Activated CD4-positive, alpha-beta T cell treated with anti-CD3 and anti-CD28 coated beads, Interleukin-2, amount 50 U/mL, for 16 hours (primary cell): Measurements from ENCODE around the gene TP53BP2.
"Not testable (repeated sequence)": the region's sequence is repeated elsewhere in the genome, so short reads cannot be mapped to it uniquely, and the experiment has no call there.

Experiments
- DNase-seq: peaks from one replicate; pipeline ENCODE4 v3.0.0-alpha.2; 2020

Gene TP53BP2

GRCh38 chr1:223849352-223850254, 3.9 kb upstream of the TP53BP2 start:
- DNase-seq, result no peak

- no peak for DNase-seq
Observed at GRCh38 chr1:223848536-223848935, 2.8 kb upstream of the TP53BP2 start.

GRCh38 chr1:223847781-223848345, 2.1 kb upstream of the TP53BP2 start:
- DNase-seq, result no peak

- DNase-seq, result peak; percentile 50
Observed at GRCh38 chr1:223845037-223845809, 524 bp downstream of the TP53BP2 start.

GRCh38 chr1:223844787-223845036, 1.0 kb downstream of the TP53BP2 start:
- DNase-seq, result peak; percentile 83

DNA sequence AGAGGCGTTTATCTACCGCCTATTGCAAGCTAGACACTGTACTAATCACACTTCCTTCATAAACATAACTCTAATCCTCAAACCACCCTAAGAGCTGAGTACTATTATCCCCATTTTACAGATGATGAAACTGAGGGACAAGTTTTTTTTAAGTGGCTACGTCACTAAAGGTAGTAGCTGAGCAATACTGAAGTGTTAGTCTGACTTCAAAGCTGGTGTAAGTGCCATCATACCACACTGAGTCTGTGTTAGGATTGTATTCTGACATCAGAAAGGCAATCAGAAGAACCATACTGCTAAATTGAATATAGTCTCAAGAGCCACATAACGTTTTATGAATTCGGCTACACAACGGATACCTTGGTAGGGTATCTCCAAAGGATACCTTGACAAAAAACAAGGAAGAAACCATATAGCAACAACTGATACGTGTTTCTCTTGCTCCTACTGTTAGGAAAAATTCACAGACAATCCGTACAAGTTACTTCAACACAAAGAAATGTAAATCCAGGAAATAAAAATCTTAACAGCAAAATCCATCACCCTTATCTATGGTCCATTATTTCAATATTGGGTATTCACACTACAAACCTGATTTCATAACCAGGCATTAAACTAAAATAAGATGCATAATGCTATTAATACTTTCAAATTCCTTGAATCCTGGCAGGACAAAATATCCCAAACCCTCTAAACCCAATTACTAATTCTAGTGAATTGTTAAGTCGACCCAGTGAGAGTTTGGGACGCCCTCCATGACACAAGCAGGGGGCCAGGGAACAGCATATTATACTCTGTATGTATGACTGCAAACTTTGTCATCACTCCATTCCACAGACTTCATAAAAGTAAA, 1.6 kb downstream of the TP53BP2 start:
- DNase-seq, result peak; percentile 67

DNA sequence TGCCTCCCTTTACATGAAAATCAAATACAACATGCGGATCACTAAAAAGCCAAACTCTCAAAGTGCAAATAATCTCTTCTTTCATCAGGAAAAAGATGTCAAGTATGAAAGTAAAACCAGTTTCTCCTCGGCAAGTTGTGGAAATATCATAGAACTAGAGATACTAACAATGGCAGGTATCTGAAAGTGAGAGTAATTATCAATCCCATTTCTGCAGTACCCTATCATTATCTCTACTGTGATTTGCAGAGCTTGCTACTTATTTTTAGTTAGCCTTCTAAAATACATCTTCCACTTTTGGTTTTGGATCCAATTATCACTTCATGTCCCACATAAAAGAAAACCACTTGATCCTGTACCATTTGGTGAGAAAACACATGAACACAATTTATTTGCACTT, 3.0 kb downstream of the TP53BP2 start:
- no peak for DNase-seq

DNA sequence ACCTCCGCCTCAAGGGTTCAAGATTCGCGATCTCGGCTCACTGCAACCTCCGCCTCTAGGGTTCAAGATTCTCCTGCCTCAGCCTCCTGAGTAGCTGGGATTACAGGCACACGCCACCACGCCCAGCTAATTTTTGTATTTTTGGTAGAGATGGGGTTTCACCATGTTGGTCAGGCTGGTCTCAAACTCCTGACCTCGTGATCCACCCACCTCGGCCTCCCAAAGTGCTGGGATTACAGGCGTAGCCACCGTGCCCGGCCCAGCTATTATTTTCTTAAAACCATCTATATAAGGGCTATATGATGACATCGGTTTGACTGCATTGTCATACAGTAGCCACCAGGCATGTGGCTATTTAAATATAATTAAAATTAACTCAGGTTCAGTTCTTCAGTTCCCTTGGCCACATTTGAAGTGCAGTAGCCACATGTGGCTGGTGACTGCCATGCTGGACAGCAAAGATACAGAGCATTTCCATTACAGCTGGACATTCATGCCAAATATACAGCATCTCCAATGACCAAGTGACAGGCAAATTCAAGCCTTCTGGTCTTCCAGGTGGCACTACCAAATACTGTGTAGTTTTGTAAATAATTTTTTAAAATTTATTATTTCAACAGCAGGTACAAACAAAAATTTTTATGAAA, 3.6 kb downstream of the TP53BP2 start:
- not testable (repeated sequence) for DNase-seq

- DNase-seq, result no peak
Observed at GRCh38 chr1:223840254-223840653, 5.5 kb downstream of the TP53BP2 start.

GRCh38 chr1:223838125-223838854, 7.5 kb downstream of the TP53BP2 start:
- DNase-seq, result no peak

DNA sequence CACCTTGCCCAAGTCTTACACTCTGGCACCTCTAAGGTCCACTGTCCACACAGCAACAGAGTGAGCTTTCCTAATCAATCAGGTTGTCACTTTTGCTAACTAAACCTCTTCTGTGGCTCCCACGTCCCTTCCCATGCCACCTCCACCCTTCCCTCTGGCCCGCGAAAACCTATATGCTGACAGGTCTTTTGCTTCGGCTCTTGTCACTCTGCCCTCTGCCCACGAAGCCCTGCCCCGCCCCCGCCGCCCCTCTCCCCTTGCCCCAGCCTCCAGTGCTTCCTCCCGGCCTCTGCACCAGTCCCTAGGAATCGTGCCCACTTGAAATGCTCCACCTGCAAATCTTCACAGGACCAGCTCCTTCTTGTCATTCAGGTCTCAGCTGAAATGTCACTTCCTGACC, 8.1 kb downstream of the TP53BP2 start:
- DNase-seq, result no peak

DNA sequence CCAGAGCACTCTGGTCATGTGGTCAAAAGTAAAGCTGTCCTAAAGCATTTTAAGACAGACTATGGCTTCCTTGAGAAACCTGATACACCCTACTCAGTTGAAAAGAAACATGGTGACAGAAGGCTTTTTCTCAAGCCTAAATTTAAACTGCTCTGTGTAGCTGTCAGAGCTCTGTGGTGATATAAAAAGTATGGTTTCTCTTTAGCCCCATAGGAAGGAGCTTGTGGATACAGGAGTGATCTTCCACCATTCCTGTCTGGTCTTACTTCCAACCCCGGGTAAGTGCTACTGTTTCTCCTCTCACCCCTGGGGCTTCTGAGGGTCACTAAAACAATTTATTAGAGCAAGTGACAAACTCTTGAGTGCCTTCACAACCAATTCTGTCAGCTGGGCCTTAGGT, 8.5 kb downstream of the TP53BP2 start:
- DNase-seq, result no peak

DNA sequence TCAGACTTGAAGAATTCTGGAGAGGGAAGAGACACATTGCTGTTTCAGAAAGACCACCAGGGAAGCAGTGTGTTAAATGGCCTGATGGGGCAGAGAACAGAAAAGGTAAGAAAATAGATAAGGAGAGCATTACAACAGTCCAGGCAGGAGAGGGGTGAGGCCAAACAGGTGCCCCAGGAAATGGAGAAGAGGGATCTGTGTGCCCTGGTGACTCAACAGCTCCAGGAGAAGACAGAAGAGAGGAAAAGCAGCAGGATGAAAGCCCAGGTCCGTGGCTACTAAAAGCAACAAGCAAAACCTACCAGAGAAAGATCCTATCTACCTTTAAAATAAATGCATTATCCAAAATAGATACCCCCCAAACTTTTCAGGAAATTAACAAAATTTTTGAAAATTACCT, 9.2 kb downstream of the TP53BP2 start:
- DNase-seq, result no peak

DNA sequence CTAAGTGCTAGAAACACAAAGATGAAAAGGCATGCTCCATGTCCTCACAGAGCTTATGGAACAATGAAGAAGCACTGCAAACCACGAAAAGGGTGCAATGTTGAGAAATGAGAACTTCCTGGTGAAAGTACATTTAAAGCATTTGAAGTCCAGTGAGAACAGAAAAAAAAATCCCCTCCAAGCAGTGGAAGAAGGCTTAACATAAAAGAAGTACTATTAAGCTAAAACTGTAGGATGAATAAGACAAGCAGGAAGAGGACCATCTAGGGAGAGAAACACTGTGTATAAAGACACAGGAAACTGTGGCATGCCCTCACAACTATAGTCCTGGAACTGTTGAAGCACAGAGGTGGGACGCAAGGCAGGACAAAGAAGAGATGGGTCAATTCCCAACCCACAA, 10.0 kb downstream of the TP53BP2 start:
- no peak for DNase-seq

DNA sequence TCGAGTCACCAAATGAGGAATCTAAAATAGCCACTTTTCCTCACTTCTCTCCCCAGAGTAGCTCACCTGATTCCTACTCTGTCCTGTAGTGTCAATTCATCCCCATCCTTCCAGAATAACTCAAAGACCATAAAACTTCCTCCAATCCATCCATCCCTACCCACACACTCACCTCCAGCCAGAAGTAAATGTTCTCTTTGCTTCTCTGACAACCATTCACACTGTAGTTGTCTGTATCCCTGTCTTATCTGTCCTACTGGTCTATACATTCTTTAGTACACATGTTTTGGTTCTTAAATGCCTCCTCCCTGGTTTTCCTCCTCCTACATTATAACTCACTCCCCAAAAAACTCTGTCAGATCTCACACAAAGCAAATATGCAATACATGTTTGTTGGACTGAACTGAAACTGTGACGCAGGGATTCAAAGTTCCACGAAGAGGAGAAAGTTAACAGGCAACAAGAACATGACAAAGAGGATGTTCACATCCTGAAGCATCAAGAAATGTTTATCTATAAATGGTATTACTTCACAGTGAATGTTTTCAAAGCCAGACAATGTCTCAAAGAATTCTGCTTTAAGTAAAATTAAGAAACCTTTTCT, 11.0 kb downstream of the TP53BP2 start:
- peak; percentile 68 for DNase-seq

DNA sequence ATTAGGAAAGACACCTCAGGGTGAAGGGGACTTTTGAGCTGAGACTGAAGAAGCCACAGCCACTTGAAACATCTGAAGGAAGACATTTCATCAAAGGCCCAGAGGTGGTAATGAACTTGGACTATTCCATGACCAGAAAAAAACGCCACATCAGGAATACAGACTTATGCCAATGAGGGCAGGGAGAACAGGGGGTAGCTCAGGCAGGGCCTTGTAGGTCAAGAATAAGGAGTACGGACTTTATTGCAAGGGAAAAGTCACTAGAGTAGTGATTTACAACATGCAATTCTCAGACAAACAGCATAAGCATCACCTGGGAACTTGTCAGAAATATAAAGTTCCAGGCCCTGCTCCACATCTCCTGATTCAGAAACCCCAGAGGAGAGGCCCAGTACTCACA, 11.8 kb downstream of the TP53BP2 start:
- DNase-seq, result no peak

GRCh38 chr1:223832637-223832943, 13.2 kb downstream of the TP53BP2 start:
- DNase-seq, result peak; percentile 51

GRCh38 chr1:223831755-223832636, 13.8 kb downstream of the TP53BP2 start:
- DNase-seq, result peak; percentile 79

DNA sequence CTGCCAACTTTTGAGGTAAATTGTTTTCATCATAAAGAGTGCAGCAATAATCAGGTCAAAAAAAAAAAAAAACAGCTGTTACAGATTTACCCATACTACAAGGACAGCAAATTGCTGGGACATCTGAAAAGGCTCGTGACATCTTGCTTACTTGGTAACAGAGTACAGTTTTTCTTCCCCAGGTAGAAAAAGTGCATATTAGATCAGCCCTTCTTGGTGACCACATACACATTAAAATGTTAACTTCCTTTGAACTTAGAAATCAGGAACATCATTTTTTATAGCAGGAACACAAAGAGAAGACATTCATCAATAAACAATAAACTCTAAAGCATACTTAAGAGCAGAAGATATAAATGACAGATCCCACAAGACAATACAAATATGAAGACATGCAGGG, 16.1 kb downstream of the TP53BP2 start:
- DNase-seq, result no peak

DNA sequence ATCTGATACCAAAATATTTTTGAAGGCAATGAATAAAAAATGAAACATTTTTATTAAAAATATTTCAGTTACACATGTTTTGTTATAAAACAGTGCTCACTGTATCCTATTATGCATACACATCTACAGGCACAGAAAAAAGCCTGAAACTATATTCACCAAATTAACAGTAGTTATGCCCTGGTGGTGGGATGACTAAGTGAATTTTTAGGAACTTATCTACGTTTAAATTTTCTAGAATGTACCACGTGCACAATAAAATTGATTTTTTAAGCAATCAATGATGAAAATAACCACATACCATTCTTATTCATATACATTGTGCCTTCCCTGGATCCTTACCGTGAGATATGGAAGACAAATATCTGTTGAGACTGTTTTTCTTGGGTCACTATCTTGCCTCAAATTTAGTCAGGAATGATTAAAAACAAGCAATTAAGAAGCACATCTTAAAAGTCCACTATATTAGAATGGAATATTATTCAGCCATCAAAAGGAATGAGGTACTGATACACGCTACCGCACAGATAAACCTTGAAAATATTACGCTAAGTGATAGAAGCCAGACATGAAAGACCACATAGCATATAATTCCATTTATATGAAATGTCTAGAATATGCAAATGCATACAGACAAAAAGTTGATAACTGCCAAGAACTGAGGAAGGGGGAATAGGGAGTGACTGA, 17.4 kb downstream of the TP53BP2 start:
- DNase-seq, result no peak
